Activated CD4-positive, CD25-positive, alpha-beta regulatory T cell (primary cell): Measurements from ENCODE around the gene ITGB3.
"Not testable (repeated sequence)": the region's sequence is repeated elsewhere in the genome, so short reads cannot be mapped to it uniquely, and the experiment has no call there.

Experiments
- DNase-seq, 4 experiments: peaks; one replicate each; lab custom pipeline; 2025; lab: John Stamatoyannopoulos, UW

ITGB3 gene

GRCh38 chr17:47253541-47254402, at the start of gene ITGB3:
Gene ITGB3, plus strand, starts transcription at chr17:47253827. Its CDS starts 35 bp downstream, at chr17:47253862.
- peak; percentile 5 to 44 (median 26) for DNase-seq

DNA sequence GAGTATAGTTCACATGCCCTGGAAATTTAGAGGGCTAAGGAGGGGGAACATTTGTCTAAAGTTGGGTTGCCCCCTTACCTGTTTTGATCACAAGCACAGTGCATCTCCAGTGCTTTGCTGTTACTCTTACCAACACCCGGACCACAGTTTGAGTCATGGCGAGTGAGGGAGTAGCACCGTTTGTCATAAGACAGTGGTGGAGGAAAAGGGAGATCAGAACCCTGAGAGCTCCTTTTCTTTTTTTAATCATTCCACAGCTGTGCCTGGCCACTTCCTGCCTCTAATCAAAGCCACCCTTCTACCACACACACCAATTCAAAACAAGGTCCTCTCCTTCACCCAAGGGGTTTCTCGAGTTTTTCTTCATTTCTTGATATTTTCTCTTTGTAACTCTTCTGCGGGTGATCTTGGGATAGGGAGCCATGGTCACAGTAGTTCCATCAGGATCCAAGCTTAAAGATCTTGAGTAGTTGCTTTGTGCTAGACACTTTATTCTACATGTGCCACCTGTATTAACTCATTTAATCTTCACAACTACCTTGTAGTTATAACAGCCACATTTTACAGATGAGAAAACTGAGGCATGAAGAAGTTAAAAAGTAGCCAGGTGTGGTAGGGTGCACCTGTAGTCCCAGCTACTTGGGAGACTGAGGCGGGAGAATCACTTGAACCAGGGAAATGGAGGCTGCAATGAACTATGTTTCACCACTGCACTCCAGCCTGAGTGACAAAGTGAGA, 49.5 kb upstream of the ITGB3 start:
- DNase-seq: no peak

- no peak for DNase-seq
Observed at GRCh38 chr17:47204722-47205418, 48.8 kb upstream of the ITGB3 start.

DNA sequence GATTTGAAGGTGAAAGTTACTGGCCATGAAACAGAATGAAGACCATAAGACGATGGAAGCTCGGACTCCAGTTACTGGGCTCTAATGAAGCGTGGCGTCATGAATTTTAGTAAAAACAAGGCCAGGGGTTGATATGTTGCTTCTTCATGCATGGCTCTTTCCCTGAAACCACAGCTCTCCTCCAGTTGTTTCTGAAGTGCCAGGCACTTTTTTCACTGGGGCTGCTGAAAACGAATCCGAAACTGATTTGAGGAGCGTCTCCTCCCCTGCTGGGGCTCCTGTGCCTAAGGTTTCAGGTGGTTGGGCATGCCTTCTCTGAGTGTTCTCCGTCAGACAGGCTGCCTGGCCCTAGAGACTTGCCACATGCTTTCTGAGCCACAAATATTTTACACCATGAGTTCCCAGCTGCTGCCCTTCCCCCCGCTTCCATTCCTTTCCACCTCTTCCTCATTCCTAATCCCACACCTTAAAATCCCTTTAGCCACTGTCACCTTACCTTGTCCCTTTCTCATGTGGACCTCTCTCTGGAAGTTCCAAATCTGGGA, 48.1 kb upstream of the ITGB3 start:
- peak in 2 of 4 experiments; percentile 21 to 41 for DNase-seq

- DNase-seq: no peak
Observed at GRCh38 chr17:47207143-47208067, 46.2 kb upstream of the ITGB3 start.

DNA sequence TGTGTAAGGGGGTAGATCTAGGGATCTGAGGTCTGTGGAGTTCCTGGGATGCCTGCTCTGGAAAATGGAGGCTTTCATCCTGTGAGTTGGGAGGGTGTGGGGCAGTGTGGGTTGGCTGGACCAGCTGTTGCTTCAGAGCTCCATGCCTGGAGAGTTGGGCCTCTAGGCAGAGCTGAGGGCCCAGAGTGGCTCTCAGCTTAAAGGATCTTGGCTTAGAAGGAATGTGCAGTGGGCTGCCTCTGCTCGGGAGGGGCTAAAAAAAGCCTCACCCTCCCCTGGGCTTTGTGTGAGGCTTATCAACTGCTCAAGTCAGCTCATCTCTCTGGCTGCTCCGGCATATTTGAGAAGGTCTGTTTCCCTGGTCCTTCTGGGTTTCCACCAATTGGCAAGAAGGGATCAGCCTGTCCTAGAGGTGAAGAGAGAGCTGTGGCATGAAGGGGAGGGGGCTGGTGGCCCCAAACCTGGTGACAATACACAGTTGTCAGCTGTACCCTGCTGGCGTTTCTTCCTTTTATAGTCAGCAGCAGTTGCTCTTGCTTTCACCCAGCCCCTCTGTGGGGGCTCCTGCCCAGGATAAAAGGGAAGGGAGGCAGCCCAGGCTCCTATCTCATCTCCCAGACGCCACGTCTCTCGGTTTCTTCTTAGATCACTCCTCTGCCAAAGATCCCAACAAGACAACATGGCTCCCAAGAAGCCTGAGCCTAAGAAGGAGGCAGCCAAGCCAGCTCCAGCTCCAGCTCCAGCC, 44.7 kb upstream of the ITGB3 start, which contains the start of gene MYL4:
MYL4 (plus strand) TSS at position 605 of the 745 bp plus-strand sequence; CDS start at position 680, 75 bp downstream.
- DNase-seq: no peak

GRCh38 chr17:47209499-47209898, 44.1 kb upstream of the ITGB3 start:
- DNase-seq: no peak

- DNase-seq: no peak
Observed at GRCh38 chr17:47210105-47210504, 43.5 kb upstream of the ITGB3 start.

DNA sequence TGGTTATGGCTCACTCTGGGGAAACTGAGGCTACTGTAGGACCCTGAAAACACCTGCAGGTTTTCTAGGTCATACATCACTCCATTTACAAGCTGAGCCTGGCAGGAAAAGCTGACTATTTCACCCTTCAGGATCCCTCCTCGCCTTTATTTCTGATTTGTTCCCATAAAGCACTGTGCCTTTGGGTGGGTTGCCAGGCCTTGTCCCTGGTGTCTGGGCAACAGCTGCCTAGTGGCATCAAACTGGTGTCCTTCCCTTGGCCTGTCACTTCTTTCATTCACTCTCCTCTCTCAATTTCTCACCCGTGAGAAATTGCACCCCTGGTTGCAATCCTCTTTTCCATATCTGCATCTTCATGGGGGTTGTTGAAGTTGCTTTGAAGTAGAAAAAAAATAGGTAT, 42.8 kb upstream of the ITGB3 start:
- DNase-seq: no peak

GRCh38 chr17:47212458-47212857, 41.2 kb upstream of the ITGB3 start:
- no peak for DNase-seq

DNA sequence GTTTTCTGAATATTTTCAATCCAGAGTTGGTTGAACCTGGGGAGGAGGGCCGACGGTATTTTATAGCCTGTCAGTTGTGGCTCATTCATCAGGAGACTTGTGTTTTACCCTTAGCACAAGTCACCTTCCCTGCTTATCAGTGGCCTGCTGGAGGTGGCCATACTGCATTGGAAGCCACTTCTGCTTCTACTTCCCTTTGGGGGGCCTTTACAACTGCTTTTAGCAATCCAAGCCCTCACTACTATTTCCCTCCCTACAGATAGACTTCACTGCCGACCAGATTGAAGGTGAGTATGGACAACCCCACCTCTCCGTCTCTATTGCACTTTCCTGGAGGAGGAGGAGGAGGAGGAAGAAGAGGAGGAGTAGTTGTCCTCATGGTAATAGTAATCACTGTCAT, 40.1 kb upstream of the ITGB3 start:
- no peak for DNase-seq

DNA sequence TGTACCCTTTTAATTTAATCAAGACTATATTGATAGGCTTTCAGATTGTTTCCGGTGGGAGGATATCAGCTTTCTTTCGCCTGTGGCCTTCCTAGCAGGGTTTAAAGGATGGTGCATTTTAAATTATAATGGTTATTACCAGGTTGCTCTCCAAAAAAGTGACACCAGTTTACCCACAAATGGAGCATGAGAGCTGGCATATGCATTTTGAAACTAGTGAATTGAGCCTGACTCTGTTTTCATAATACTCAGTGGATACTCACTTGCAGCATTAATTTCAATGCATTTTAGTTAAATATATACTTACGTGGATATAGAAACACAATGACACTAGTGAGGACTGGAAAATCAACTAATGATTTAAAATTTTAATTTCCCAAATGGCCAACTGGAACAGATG, 38.7 kb upstream of the ITGB3 start:
- DNase-seq: no peak

DNA sequence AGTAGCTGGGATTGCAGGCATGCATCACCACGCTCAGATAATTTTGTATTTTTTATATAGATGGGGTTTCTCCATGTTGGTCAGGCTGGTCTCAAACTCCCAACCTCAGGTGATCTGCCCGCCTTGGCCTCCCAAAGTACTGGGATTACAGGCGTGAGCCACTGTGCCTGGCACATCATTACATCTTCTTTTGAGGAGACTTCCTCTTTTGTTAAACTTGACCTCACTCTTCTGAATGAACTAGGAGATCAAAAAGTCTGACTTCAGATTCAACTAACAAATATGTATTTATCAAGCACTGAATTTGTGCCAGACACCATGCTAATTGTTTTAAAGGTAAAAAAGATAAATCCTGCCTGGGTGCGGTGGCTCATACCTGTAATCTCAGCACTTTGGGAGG, 36.8 kb upstream of the ITGB3 start:
- DNase-seq: not testable (repeated sequence)

GRCh38 chr17:47217279-47217678, 36.3 kb upstream of the ITGB3 start:
- DNase-seq: not testable (repeated sequence)

DNA sequence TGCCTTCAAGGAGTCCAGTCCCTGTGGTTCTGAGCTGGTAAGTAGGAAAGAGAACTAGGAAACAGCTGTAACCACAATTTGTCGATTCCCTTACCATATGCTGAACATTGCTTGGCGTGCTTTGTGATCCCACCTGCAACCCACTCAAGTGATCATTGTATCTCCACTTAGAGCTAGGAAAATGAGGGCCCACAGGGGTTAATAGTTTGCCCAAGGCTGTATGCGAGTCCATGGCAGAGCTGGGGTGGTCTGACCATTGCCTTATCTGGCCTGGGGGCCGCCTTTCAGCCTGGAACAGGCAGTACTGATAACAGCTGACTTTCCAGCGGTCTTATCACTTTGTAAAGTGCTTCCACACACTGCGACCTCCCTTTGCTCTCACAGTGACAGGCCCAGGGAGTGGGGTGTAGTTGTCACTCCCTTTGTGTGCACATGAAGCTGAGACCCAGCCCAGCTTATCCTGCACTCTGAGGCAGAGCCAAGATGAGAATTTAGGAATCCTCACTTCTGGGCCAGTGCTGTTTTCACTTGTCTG, 34.7 kb upstream of the ITGB3 start:
- no peak for DNase-seq

DNA sequence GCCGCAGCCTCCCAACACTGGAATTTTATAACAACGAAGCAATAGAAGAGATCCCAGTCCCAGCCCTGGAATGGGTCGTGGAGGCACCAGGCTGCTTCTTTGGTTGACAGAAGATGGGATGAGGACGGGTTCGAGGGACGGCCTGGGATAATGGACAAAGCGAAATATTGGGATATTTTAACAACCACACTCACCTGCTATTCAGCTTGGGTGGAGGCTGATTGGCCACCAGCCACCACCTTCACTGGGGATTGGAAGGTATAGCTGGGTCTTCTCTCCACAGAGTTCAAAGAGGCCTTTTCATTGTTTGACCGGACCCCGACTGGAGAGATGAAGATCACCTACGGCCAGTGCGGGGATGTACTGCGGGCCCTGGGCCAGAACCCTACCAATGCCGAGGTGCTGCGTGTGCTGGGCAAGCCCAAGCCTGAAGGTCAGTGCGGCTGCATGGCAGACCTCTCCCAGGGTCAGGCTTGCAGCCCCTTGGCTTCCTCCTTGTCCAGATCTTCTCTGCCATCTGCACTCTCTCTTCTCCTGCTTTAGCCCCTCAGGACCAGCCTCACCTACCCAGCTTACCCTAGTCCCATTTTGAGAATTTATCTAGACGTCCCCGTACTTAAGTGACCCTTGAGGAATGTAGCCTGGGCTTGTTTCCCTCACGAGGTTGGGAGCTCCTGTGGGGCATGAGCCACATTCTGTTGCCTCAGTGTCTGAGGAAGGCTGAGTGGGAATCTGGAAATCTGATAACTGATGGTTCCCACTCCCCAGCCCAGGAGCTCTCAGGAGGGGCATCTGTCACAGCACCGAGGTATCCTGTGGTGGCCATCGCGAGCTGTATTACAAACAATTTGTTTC, 33.8 kb upstream of the ITGB3 start:
- no peak for DNase-seq

DNA sequence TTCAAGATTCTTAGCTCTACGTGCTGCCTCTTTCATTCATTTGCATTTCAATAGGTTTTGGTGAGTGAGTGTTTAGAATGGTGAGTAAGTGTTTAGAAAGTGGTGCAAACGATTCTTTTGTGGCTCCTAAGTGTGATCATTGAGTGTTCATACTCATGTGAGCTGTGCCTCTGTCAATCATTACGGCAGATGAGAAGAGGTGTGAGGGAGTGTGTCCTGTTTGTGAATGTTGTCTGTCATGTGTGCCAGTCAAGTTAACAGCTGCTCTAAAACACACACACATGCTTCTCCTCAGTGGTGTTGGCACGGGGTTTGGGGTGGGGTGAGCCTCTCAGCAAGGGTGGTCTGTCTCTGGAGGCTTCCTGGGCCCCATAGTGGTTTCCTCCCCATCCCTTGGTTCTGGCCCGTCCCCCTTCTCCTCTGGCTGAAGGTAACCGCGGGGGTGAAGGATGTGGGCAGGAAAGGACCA, 33.1 kb upstream of the ITGB3 start:
- no peak for DNase-seq

DNA sequence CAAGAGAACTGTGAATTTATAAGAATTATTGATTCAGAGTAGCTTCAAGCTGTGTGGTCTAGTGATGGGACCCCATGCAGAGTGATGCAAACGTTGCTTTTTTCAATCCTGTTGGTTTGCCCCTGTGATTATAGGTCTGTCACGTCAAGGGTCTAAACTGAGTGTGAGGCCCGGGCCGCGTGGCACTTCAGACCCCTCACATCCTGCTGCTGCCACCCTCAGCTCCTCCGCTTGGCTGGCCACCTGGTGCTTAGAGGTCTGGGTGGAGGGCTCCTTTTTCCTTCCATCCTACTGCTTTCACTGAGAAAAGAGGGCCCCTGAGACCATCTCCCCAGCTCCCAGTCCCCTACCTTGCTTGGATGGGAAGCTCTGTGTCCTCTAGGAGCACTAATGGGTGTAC, 32.5 kb upstream of the ITGB3 start:
- DNase-seq: no peak

DNA sequence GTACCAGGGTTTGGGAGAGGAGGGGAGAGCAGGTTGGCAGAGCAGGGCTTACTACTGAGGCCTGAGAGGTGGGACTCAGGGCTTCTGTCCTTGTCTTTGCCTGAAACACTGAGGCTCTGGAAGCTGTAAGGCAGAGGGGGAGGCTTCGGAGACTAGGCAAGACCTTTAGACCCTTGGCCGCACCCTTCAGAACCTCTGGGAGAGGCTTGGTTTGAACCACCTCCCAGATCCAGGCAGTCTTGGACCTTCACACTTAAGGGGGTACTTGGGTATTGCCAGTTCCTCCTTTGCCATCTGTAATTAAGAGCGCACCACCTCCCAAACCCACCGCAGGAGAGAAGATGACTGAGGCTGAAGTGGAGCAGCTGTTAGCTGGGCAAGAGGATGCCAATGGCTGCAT, 31.6 kb upstream of the ITGB3 start:
- no peak for DNase-seq
